Body of pancreas (tissue), 4 donors: ENCODE data around the gene WDR33.

Source experiments
- CTCF ChIP-seq, 7 experiments: fragments of 450-650 bp in 4 of 7; fragments of 200-600 bp in 3 of 7; sonication (generic) in 3 of 7; IDR thresholded peaks; one replicate each; pipeline ENCODE4 v1.5.1; 2016 to 2019; ENCODE audit warnings: antibody characterized with exemption in 7 of 7
- POLR2A ChIP-seq, 3 donors: fragments of 450-650 bp; IDR thresholded peaks; one replicate each; pipeline ENCODE4 v1.6.1; 2016; ENCODE audit warnings: antibody characterized with exemption in 3 of 3, mild to moderate bottlenecking in 2 of 3

DNA sequence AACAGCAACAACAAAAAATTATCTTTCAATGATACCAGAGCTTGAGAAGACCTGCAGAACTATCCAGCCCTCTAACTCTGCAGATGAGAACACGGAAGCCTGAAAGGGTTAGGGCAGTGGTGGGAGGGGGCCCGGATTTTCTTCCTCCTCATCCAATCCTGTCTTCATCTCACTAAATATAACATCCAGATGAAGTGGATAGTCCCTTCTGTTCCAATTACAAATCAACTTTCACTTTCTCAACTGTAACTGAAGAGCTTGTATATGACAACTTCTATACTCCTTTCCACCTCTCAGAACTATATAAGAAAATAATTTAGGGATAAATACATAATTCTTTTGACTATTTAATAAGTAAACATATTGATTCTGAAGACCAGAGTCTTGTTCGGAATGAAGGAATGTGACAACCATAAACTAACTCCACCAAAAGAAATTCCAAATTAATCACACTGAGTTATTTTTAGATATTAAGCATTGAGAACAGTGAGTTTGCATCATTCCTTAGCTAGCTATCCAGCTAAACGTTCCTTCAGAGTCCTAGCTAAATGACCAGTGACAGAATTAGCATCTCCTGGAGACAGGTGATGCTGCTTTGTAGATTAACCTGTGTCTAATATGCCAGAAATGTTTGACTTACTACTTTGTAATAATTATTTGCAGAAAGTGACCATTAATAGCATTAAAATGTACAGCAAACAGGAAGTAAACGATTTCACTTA lies 77.0 kb downstream of the WDR33 start:
- no peak for TF ChIP-seq POLR2A (IDR thresholded peaks at IDR 0.05)
- TF ChIP-seq CTCF (IDR thresholded peaks at IDR 0.05), result no peak
